Measurements from ENCODE around the gene KDM3B.
A peak's percentile ranks its signal among the peaks of the same experiment; 100 is the strongest.
"Not testable (repeated sequence)": the region's sequence is repeated elsewhere in the genome, so short reads cannot be mapped to it uniquely, and the experiment has no call there.

The KDM3B gene, protein sequence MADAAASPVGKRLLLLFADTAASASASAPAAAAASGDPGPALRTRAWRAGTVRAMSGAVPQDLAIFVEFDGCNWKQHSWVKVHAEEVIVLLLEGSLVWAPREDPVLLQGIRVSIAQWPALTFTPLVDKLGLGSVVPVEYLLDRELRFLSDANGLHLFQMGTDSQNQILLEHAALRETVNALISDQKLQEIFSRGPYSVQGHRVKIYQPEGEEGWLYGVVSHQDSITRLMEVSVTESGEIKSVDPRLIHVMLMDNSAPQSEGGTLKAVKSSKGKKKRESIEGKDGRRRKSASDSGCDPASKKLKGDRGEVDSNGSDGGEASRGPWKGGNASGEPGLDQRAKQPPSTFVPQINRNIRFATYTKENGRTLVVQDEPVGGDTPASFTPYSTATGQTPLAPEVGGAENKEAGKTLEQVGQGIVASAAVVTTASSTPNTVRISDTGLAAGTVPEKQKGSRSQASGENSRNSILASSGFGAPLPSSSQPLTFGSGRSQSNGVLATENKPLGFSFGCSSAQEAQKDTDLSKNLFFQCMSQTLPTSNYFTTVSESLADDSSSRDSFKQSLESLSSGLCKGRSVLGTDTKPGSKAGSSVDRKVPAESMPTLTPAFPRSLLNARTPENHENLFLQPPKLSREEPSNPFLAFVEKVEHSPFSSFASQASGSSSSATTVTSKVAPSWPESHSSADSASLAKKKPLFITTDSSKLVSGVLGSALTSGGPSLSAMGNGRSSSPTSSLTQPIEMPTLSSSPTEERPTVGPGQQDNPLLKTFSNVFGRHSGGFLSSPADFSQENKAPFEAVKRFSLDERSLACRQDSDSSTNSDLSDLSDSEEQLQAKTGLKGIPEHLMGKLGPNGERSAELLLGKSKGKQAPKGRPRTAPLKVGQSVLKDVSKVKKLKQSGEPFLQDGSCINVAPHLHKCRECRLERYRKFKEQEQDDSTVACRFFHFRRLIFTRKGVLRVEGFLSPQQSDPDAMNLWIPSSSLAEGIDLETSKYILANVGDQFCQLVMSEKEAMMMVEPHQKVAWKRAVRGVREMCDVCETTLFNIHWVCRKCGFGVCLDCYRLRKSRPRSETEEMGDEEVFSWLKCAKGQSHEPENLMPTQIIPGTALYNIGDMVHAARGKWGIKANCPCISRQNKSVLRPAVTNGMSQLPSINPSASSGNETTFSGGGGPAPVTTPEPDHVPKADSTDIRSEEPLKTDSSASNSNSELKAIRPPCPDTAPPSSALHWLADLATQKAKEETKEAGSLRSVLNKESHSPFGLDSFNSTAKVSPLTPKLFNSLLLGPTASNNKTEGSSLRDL (N-terminal part only)

DNA sequence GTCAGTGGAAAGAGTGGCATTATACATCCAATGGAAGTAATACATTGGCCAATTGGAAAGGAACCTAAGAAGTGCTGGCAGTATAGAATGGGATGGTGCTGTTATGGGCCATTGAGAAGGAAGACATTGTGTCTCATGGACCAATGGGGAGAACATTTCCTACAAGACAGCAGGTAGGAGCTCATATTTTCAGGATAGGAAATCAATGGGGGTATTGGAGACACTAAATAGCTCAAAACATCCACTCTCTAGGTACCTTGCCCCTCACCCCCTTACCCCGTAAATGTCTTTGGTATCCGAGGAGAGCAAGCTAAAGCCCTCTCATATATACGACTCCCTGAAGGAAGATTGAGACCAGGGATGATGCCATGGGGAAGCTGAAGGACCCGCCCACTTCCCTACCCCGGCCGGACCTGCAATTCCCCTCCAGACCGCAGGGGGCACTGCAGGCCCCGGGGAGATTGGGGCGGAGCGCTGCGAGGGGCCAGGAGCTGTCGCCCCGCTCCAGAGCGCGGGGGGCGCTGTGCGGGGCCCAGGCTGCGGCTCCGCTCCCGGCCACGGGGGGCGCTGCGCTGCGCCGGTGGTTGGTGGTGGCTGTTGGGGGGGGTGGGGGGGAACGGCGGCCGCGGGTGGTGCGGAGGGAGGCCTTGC, at the start of gene KDM3B:
KDM3B (plus strand) TSS at position 615 of the 651 bp plus-strand sequence. CDS start 111 bp downstream, outside the sequence.
- DNase-seq, result peak; percentile 94

DNA sequence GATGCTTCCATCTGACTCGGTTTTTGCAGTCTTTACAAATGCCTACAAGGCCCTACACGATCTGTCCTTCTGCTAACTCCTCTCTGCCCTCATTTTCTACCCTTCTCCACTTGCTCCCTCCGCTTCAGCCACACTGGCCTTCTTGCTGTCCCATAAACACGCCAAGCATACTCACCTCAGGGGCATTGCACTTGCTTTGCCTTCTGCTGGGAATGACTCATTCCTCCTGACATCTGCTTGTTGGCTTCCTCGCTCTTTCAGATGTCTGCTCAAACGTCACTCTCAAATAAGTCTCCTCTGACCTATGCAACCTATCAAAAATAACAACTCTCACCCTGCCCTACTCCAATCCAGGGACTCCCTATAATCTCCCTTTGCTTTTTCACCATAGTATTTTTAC, 49.1 kb upstream of the KDM3B start:
- no peak for DNase-seq

DNA sequence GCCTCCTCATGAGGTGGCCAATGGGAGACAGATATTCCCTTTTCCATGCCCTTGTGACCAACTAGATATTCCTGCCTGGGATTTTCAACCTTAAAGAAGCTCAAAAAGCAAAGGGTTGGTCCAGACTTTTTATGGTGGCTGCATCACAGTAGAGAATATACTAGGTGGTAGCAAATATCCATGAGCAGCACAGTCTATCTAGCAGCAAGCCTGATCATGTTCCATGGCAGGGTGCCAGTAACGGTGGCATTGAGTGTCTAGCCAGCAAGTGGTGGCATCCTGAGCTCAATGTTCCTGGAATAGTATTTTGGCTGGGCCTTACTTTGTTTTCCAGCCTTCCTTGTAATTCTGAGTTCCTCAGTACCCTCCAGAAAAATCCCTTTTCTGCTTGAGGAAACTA, 46.7 kb upstream of the KDM3B start:
- no peak for DNase-seq

DNA sequence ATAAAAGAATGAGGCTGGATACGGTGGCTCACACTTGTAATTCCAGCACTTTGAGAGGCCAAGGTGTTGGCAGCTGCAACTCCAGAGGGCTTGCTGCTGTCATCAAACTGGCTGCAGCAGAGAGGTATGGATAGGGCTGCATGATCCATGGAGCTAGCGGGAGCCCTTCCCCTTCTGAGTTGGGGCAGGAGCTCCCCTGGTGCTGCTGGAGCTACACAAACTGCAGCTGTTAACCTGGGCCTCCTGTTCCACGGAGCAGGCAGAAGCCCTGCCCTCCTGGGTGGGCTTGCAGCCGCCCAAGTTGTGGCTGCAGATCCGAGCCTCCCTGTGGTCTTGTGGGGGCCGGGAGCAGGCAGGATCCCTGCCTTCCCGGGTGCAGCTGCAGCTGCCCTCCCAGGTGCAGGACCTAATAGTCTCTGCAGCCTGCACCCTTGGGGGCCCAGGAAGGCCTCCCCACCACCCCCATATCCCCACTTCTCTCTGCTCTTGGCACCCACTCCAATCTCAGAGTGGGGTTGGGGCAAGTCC, 36.7 kb upstream of the KDM3B start:
- no peak for DNase-seq

DNA sequence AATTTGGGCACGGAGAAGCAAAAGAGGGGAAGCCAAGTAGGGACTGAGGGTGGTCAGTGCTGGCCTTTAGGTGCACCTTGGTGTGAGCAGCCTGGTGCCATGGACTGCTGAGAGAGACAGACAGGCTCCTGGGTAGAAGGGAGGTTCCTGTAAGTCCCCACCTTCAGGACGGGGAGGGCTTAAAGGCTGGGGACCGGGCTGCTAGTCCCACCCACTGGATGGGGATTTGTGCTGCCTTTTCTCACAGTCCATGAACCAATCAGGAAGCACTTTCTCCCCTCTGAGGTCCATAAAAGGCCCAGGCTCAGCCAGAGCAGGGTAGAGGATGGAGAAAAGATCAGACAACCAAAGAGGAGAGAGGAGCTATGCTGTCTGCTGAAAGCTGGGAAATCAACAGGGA, 36.1 kb upstream of the KDM3B start:
- DNase-seq, result no peak

DNA sequence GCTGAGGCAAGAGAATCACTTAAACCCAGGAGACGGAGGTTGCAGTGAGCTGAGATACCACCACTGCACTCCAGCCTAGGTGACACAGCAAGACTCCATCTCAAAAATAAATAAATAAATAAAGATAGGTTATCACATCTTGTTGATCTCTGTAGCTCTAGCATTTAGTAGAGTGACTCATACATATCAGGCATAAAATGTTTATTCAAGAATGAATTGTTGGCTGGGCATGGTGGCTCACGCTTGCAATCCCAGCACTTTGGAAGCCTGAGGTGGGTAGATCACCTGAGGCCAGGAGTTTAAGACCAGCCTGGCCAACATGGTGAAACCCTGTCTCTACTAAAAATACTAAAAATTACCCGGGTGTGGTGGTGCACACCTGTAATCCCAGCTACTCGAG, 34.3 kb upstream of the KDM3B start:
- not testable (repeated sequence) for DNase-seq

DNA sequence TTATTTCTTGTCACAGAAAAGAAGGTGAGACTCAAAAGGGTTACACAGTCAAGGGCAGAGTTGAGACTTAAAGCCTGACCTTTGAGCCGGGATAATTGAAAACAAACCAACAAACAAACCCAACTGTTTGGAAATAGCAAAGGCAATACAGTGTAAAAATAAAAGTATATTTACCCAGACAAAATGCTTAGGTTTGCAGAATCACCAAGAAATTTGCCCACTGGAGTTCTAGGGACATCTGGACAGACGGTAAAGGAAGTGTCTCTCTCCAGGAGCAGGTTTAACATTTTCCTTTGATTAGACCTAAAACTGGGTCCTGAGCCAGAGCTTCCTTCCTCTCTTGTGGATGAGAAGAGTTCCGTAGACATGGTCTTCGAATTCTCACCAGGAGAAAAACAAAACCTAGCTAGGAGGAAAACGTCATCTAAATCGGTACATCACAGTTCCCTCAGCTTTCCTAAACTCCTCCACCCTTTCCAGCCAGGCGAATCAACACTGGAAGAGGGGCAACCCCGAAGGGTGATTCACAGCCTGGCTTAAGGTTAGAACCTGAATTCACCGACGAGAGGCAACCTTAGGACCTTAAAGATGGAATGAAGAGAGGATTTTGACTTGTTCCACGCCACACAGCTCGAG, 21.6 kb upstream of the KDM3B start:
- DNase-seq, result no peak

DNA sequence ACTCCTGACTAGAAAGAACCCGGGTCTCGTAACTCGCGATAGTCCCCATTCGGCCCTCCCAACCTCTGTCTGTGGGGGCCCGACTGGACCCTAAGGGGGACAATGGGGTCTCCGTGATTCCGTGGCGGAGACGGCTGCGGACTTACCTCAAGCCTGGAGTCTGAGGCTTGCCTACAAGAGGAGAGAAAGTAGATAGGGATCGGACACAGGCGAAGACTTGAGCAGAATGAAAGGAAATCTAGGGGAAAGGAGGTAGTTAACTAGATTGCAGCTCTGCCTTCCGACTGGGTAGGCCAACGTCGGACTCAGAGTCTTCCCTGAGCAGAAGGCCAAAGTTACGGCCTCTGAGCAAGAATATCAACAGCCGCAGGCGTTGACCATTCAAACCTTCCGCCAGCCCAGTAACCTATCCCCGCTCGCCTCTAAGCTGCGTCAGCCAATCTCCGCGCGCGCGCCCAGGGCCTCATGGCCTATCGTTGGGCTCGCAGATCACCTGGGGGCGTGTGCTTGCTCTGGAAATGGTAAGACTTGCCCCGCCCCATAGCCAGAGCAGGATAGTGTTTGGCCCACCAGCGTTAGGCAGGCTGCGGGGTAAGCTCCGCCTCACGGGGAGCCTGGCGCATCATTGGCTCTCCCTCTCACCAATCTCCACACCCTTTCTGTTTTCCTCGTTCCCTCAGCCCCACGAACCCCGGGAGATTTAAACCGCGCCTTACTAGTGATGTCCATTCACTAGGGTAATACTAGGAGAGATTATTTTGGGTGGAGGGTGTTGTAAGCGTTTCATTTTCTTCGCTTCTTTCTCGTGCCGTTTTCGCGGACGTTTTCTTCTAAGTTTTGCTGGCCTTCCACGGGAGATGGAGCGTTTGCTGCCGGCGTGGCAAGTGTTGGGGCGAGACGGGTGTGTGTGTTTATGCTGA, 20.8 kb upstream of the KDM3B start, which contains the start of gene CDC25C:
CDC25C (minus strand) TSS at position 356 of the 920 bp plus-strand sequence. CDS start 624 bp downstream, outside the sequence.
- peak; percentile 98 for DNase-seq

DNA sequence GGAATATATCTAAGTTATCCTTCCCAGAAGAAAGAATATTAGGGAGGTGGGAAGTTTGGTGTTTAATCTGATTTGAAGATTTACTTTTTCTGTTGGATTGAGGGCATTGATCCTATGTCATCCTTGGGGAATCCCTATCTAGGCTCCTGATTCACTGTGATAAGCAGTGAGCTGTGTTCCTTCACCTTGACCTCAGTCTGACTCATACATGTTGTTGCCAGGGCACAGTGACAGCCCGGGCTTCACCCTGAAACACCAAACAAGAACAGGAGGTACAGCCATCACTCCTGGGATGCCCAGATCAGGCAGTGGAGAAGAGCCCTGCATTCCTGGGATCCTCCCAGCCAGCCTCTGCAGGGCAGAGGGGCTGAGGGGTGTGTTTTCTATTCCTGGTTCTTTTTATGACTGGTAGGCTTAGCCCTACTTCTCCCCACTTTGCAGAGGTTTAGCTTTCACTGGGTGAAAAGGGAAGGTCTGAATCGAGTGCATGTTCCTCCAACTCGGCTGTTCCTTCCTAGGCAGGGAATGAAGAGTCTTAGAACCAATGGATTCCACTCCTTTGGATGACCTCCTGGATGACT, 17.5 kb upstream of the KDM3B start:
- no peak for DNase-seq

DNA sequence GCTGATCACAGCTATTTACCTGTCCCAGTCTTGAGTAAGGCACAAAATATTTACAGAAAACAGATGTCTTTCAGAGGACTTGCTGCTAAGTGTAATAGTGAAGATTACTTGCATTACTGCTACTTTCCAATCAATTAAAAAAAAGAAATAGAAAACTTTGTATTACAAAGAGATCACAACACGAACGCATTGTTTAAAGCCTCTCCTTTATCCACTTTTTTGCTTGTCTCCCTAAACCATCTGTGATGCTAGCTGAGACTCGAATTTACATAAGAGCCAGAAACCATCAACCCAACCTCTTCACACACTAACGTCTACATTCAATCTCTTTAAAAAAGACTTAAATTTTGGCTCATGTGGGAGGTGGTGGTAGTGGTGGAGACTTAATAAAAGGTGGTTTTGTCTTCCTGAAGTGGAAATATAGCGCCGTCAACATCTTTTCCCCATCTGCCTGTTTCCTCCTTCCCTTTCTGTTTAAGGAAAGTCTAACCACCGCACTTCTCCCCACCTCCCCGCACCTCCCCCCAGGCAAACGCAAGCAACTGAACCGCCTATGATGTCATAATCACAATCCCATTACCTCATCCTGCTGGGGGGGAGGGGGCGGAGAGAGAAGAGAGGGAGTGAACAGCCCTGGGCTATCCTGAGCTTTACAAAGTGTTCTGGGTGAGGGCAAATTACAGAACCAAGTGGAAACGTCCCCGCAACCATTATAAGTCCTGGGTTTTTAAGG, 15.4 kb upstream of the KDM3B start:
- peak; percentile 87 for DNase-seq

DNA sequence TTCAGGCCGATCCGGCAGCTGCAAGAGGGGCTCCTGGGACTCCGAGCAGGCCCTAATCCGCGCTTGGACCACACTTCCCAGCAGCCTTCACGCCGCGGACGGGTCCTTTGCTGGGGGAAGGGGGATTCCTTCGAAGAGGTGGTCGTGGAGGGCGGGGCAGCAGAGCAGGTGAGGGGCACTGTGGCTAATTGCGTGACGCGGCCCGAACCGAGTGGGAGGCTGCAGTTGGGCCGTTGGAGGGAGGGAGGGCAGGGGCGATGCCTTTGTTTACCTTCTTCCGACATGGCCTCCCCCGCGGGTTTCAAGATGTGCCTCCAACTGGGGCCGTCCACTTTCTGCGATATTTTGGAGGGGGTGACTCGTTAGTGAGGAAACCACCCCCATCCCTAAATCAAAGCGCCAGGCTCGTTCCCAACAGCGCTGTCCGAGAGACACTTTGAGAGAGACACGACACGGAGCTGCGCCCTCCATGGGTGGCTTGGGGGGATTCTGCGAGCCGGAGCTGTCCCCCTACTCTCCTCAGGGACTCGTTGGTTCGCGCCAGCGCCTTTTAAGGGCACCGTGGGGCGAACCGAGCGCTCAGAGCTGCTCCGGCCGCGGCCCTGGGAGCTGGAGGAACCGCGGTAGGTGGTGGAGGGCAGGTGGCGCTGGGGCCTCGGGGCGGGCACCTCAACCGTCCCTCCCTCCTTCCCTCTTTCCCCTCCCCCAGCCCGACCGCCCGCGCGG, 14.6 kb upstream of the KDM3B start, which contains the start of gene FAM53C:
FAM53C (plus strand) TSS at position 582 of the 726 bp plus-strand sequence. CDS start 3,070 bp downstream, outside the sequence.
- DNase-seq, result peak; percentile 95

DNA sequence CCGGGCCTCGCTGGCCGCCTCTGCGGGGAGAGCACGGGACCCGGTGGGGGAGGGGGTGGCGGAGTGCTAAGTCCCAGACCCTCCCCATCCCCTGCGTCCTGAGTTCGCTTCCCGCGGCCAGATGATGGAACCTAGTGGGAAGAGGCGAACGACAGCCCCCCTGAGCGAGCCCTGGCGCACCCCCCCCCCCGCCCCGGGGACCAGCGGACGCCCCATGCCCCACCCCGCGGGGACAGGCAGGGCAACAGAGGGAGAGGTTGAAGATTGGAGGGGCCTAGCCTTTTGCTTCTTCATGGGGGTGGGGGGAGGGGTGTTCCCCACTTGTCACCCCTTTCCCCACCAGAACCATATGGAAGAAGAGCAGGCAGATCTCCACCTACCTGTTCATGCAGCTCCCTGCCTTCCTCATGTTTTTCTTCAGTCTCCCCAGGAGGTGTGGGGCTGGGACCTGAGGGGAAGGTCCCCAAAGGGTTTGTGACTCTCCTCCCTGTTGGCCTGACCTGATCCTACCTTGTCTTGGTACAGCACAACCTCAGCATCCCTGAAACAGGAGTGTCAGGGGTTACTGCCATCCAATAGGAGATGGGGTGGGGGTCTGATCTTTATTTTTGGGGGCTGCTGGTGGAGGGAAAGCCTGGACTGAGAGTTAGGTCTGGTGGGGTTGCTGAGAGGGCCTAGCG, 13.9 kb upstream of the KDM3B start:
- DNase-seq, result no peak

DNA sequence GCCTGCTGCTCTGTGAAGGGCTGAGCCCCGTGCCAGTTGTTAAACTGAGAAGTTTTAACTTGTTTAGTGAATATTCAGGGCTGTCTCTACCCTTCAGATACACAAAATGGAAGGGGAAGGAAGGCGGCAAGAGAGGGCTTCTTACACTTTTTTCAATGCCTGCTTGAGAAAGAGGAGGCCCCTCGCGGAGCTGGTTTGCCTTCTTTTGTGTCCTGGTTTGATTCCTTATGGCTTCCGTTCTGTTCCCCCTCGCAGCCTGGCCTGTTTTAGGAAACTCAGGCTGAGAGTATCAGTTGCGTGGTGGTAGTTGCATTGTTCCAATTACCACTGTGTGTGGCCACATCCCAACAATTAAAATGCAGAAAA, 13.4 kb upstream of the KDM3B start:
- no peak for DNase-seq

DNA sequence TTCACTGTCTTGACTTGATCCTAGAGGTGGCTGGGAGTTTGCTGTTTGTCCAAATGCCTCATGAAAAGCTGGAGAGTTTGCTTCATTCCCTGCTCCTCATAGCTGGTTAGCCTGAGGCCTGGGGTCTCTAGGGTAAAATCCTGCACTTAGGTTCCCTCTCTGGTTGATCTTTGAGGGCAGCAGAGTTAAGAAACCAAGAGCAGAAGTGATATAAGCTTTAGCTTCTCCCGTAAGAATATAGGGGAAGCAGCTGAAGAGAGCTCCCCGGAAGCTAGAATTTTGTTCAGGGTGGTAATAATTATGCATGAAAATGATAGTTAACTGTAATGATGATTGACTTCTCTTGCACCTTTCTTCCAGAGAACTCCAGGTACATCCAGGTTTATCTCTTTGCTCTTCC, 13.0 kb upstream of the KDM3B start:
- no peak for DNase-seq

DNA sequence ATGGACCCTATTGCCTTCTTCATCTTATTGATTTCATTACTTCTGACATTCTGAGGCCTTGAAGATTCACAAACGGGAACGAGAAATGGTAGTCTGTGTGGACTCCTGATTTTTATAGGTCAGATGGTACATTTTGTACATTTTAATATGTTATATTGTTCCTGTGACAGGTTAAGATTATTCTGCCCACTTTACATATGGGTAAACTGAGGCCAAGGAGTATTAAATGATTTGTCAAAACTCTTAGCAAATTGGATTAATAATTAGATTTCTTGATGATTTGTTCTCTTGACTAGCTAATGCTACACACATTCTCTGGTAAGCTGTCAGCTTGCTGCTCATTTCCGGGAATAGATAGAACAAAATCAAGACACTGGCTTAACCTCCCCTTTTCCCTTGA, 12.5 kb upstream of the KDM3B start:
- no peak for DNase-seq

DNA sequence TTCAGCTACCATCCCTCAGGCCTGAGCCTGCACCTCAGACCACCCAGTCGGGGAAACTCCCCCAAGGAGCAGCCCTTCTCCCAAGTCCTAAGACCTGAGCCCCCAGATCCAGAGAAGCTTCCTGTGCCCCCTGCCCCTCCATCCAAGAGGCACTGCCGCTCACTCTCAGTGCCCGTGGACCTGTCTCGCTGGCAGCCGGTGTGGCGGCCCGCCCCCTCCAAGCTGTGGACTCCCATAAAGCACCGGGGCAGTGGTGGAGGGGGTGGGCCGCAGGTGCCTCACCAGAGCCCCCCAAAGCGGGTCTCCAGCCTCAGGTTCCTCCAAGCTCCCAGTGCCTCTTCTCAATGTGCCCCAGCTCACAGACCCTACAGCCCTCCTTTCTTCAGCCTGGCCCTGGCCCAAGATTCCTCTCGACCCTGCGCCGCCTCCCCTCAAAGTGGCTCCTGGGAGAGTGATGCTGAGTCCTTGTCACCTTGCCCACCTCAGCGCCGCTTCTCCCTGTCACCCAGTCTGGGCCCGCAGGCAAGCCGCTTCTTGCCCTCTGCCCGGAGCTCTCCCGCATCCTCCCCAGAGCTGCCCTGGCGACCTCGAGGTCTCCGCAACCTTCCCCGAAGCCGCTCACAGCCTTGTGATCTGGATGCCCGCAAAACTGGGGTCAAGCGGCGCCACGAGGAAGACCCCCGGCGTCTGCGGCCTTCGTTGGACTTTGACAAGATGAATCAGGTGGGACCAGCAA, 7.4 kb upstream of the KDM3B start:
- no peak for DNase-seq

DNA sequence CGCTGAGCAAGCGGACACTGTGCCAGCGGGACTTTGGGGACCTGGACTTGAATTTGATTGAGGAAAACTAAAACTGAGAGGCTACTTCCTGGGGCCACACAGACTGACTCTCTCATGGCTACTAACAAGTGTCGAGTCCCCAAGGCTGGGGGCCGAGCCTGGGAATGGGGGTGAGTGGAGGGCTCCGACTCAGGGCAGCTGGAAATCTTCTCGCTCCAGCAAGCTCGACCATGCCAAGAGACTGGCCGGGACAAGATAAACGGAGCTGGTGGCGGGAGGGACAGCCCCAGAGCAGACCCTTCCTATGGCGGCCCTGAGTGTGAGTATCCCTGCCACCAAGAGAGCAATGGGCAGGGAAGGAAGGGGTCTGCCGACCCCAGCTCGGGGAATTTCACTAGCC, 5.6 kb upstream of the KDM3B start:
- no peak for DNase-seq

Data from CD4-positive, alpha-beta T cell treated with Interleukin-17A for 1 hour (primary cell).